K562 (cell line): ENCODE measurements around the gene POLR1B. TPM values are rescaled to one million over a fixed set of nuclear protein-coding genes. Genes with fewer than 3 reads are reported as not detected.

Experiments
- E4F1 ChIP-seq: fragments of 250-450 bp; sonication (Bioruptor Pico); IDR thresholded peaks from 2 replicates; pipeline ENCODE4 v1.5.0; 2021; ENCODE audit warnings: mild to moderate bottlenecking, borderline replicate concordance
- KHSRP ChIP-seq: fragments of 450-650 bp; IDR thresholded peaks from 2 replicates; pipeline ENCODE4 v1.6.1; 2017
- KLF16 ChIP-seq: IDR thresholded peaks from 2 replicates; pipeline ENCODE4 v1.6.1; 2016; ENCODE audit warnings: antibody characterized with exemption
- NEUROD1 ChIP-seq: fragments of 150-350 bp; IDR thresholded peaks from 2 replicates; pipeline ENCODE4 v1.6.1; 2014; ENCODE audit warnings: borderline replicate concordance, low read length, low read depth; ENCODE audit not compliant: partially characterized antibody
- POLR2AphosphoS2 ChIP-seq: IDR thresholded peaks from 2 replicates; pipeline ENCODE4 v1.6.1; 2012; ENCODE audit warnings: low read length, improper control_type of control experiment
- RBM17 ChIP-seq: fragments of 200-400 bp; formaldehyde crosslinking; IDR thresholded peaks from 2 replicates; pipeline ENCODE4 v1.6.1; 2017; ENCODE audit warnings: low read depth, mild to moderate bottlenecking, low read length, borderline replicate concordance
- ZNF134 ChIP-seq: fragments of 250-450 bp; sonication (Bioruptor Pico); conservative IDR thresholded peaks from 2 replicates; pipeline ENCODE4 v1.4.0; 2020
- polyA plus RNA-seq, 8 experiments: library from polyadenylated mRNA; depleted of rRNA in 4 of 8; stranded (reverse) in 5 of 8; unstranded in 3 of 8; fragments of >200 nt; fragmentation: Nextera tagmentation in 2 of 8; fragmentation: Illumina TruSeq in 1 of 8; extraction: Ambion mirVana in 2 of 8; extraction: Trizol in 1 of 8; gene quantifications; 2 replicates each; pipeline versions ENCODE4 v1.2.1 to v1.2.3, GENCODE V29; 2011 to 2014; ENCODE audit warnings: inconsistent platforms in 1 of 8, missing spikeins in 1 of 8
- total RNA-seq, 7 experiments: library from RNA; depleted of rRNA in 6 of 7; stranded (reverse); fragments of >200 nt in 6 of 7; fragmentation: Illumina TruSeq in 2 of 7; extraction: Trizol in 2 of 7; gene quantifications; 2 replicates each; pipeline versions ENCODE4 v1.2.1 to v1.2.3, GENCODE V29; 2011 to 2021; ENCODE audit warnings: low replicate concordance in 1 of 7
- TF ChIP-seq, protein P1 (sequence below): fragments of 450-650 bp; IDR thresholded peaks from 2 replicates; pipeline ENCODE4 v1.6.1; 2017; ENCODE audit warnings: antibody characterized with exemption
- TF ChIP-seq, protein P2 (sequence below): sonication (generic); formaldehyde crosslinking; IDR thresholded peaks from 2 replicates; pipeline ENCODE4 v1.8.0; 2022; ENCODE audit warnings: mild to moderate bottlenecking, missing genetic modification reagents
- TF ChIP-seq, protein P3 (sequence below): sonication (generic); formaldehyde crosslinking; IDR thresholded peaks from 2 replicates; pipeline ENCODE4 v1.8.0; 2023; ENCODE audit warnings: mild to moderate bottlenecking, missing genetic modification reagents

The POLR1B gene
- total and polyA plus RNA-seq, 9 of the 15 experiments (the other 6 are each of a cell fraction or from before 2014, with no cell fraction given): 19.8 to 55.1 (median 40.2) TPM

DNA sequence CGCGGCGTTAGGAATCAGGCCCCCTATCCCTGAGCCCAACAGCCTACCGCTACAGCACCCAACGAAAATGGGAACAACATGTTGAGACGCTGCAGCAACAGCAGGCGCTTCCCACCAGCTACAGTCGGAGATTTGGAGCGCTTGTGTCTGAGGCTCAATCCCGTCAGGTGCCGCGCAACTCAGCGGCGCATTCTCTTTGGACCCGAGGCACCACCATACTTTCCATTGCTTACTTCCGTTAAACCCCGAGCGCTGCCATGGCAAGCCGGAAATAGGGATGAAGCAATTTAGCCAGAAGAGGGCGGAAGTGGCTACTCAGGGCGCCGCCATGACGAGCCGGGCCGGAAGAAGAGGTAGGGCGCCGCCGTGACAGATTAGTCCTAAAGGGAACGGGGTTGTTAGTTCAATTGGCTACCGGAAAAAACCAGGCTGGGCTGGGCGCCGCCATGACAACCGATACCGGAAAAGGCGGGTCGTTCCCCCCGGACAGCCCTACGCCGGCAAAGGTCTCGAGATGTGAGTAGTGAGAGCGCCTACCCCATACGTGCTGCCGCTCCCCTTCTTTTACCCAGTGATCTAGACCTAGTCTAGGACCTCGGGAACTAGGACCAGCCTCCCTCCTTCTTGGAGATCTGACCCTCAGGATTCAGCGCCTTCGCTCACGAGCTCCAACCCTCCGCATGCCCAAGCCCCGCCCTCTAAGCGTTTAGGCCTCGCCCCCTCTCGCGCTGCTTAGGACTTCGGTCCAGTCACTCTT, 42.0 kb downstream of the POLR1B start, which contains the start of gene CHCHD5 (continued):
- TF ChIP-seq E4F1 (CRISPR knock-in tag) (no peak), POLR2AphosphoS2 (no peak), NEUROD1 (no peak), RBM17 (no peak), KLF16 (peak; percentile 99), KHSRP (no peak), ZNF134 (CRISPR knock-in tag) (0 out of 2 replicates have a peak, but pooled peaks have one; percentile 5)
- TF ChIP-seq, protein P1, sequence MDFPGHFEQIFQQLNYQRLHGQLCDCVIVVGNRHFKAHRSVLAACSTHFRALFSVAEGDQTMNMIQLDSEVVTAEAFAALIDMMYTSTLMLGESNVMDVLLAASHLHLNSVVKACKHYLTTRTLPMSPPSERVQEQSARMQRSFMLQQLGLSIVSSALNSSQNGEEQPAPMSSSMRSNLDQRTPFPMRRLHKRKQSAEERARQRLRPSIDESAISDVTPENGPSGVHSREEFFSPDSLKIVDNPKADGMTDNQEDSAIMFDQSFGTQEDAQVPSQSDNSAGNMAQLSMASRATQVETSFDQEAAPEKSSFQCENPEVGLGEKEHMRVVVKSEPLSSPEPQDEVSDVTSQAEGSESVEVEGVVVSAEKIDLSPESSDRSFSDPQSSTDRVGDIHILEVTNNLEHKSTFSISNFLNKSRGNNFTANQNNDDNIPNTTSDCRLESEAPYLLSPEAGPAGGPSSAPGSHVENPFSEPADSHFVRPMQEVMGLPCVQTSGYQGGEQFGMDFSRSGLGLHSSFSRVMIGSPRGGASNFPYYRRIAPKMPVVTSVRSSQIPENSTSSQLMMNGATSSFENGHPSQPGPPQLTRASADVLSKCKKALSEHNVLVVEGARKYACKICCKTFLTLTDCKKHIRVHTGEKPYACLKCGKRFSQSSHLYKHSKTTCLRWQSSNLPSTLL: no peak
- TF ChIP-seq, protein P2, sequence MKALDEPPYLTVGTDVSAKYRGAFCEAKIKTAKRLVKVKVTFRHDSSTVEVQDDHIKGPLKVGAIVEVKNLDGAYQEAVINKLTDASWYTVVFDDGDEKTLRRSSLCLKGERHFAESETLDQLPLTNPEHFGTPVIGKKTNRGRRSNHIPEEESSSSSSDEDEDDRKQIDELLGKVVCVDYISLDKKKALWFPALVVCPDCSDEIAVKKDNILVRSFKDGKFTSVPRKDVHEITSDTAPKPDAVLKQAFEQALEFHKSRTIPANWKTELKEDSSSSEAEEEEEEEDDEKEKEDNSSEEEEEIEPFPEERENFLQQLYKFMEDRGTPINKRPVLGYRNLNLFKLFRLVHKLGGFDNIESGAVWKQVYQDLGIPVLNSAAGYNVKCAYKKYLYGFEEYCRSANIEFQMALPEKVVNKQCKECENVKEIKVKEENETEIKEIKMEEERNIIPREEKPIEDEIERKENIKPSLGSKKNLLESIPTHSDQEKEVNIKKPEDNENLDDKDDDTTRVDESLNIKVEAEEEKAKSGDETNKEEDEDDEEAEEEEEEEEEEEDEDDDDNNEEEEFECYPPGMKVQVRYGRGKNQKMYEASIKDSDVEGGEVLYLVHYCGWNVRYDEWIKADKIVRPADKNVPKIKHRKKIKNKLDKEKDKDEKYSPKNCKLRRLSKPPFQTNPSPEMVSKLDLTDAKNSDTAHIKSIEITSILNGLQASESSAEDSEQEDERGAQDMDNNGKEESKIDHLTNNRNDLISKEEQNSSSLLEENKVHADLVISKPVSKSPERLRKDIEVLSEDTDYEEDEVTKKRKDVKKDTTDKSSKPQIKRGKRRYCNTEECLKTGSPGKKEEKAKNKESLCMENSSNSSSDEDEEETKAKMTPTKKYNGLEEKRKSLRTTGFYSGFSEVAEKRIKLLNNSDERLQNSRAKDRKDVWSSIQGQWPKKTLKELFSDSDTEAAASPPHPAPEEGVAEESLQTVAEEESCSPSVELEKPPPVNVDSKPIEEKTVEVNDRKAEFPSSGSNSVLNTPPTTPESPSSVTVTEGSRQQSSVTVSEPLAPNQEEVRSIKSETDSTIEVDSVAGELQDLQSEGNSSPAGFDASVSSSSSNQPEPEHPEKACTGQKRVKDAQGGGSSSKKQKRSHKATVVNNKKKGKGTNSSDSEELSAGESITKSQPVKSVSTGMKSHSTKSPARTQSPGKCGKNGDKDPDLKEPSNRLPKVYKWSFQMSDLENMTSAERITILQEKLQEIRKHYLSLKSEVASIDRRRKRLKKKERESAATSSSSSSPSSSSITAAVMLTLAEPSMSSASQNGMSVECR (CRISPR knock-in tag): peak; percentile 82
- TF ChIP-seq, protein P3, sequence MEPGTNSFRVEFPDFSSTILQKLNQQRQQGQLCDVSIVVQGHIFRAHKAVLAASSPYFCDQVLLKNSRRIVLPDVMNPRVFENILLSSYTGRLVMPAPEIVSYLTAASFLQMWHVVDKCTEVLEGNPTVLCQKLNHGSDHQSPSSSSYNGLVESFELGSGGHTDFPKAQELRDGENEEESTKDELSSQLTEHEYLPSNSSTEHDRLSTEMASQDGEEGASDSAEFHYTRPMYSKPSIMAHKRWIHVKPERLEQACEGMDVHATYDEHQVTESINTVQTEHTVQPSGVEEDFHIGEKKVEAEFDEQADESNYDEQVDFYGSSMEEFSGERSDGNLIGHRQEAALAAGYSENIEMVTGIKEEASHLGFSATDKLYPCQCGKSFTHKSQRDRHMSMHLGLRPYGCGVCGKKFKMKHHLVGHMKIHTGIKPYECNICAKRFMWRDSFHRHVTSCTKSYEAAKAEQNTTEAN (CRISPR knock-in tag): peak; percentile 21; the same call in 1 of the 2 replicates
